ENCODE data around the gene SLC13A1.

- TF ChIP-seq CTCF (IDR thresholded peaks at IDR 0.05) (no peak), EZH2 (IDR thresholded peaks at IDR 0.05) (no peak), EZH2phosphoT487 (IDR thresholded peaks at IDR 0.05) (no peak)
Measured at GRCh38 chr7:123193235-123193634, 6.5 kb downstream of the SLC13A1 start.

All from neural progenitor cell (in vitro differentiated cells).